GM12872 (cell line): ENCODE results near the gene SDF2L1.

Source experiments
- TF ChIP-seq, protein P1 (sequence below): IDR thresholded peaks from 3 replicates; pipeline ENCODE4 v1.5.1; 2011; ENCODE audit warnings: low read depth, mild to moderate bottlenecking, low read length, moderate library complexity; ENCODE audit not compliant: insufficient read depth

SDF2L1 gene

DNA sequence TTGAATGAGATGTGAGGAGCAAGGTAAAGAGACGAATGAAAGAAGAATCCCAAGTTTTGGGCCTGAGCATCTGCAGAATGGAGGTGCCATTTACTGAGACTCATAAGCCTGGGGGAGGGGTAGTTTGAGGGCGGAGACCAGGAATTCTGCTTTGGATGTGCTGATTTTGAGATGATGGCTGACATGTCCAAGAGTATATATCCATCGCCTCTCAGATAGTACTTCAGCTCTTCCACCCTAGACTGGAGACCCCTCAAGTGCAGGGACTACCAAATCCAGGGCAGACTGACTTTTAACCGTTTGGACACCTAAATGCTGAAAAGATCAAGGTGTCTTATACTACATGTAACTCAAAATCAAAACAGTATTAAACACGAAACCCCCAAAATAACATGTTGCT is 1.3 kb upstream of the SDF2L1 start:
- TF ChIP-seq, protein P1, sequence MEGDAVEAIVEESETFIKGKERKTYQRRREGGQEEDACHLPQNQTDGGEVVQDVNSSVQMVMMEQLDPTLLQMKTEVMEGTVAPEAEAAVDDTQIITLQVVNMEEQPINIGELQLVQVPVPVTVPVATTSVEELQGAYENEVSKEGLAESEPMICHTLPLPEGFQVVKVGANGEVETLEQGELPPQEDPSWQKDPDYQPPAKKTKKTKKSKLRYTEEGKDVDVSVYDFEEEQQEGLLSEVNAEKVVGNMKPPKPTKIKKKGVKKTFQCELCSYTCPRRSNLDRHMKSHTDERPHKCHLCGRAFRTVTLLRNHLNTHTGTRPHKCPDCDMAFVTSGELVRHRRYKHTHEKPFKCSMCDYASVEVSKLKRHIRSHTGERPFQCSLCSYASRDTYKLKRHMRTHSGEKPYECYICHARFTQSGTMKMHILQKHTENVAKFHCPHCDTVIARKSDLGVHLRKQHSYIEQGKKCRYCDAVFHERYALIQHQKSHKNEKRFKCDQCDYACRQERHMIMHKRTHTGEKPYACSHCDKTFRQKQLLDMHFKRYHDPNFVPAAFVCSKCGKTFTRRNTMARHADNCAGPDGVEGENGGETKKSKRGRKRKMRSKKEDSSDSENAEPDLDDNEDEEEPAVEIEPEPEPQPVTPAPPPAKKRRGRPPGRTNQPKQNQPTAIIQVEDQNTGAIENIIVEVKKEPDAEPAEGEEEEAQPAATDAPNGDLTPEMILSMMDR = no peak

DNA sequence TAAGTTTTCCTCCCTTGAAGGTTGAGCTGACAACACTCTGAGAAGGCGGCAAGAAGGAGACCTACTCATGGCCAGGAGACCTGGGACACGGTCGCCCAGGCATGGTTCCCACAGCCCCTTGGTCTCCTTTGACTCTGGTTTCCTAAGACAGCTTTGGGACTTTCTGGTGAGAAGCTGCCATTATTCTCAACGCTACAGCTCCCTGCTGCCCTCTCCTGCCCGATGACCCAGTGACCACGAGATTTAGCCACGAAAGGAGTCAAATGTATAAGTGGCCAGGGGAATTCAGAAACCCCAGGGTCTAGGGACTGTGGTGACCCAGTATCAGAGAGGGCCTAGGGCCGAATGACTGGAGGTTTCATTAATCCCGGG is 699 bp upstream of the SDF2L1 start:
- TF ChIP-seq, protein P1 = peak; percentile 44

DNA sequence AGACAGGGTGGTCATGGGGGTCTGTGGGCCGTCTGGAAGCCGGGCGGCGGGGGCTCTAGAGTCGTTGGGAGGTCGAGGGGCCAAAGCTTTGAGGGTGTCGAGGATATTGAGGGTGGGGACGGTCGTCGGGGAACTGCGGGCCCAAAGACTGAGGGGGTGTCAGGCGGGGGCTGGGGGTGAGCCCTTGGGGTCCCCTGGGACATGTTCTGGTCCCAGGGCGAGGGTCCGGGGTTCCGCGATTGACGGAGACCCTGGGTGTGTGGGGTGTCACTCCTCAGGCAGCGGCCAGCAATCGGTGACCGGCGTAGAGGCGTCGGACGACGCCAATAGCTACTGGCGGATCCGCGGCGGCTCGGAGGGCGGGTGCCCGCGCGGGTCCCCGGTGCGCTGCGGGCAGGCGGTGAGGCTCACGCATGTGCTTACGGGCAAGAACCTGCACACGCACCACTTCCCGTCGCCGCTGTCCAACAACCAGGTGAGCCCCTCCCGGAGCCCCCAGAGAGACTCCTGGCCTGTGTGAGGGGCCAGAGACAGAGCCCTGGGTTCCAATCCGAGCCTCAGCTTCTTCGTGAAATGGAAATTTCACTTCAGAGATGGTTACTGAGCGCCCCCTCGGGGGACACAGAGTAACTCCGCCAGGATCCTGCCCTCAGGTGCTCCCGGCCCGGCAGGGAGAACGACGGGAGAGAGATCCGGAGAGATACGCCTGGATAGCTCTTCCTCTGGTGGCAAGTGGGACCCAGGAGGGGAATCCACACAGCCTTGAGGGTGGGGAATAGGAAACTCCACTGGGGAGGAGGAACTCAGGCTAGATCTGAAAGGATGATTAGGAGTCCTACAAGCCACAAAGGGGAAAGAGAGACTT is 714 bp downstream of the SDF2L1 start:
- TF ChIP-seq, protein P1 = peak; percentile 75

DNA sequence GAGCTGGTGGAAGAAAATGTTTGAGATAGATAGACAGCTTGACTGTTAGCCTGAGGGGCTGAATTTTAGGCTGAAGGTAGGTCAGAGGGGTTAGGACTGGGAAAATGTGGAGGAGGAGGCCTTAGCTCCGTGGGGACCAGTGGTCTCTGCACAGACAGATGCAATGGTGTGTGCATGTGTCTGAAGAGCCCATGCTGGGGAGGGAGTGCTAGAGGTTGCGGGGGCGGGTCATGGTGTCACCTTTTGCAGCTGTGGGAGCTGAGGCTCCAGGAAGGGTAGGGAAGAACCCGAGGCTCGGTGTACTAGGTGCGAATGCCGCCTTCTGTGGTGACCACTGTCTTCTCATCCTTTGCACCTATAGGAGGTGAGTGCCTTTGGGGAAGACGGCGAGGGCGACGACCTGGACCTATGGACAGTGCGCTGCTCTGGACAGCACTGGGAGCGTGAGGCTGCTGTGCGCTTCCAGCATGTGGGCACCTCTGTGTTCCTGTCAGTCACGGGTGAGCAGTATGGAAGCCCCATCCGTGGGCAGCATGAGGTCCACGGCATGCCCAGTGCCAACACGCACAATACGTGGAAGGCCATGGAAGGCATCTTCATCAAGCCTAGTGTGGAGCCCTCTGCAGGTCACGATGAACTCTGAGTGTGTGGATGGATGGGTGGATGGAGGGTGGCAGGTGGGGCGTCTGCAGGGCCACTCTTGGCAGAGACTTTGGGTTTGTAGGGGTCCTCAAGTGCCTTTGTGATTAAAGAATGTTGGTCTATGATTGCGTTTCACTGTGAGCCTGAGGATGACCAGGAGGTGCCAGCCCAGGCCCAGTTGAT is 1.6 kb downstream of the SDF2L1 start:
- TF ChIP-seq, protein P1 = peak; percentile 41; the same call in 2 of the 3 replicates

DNA sequence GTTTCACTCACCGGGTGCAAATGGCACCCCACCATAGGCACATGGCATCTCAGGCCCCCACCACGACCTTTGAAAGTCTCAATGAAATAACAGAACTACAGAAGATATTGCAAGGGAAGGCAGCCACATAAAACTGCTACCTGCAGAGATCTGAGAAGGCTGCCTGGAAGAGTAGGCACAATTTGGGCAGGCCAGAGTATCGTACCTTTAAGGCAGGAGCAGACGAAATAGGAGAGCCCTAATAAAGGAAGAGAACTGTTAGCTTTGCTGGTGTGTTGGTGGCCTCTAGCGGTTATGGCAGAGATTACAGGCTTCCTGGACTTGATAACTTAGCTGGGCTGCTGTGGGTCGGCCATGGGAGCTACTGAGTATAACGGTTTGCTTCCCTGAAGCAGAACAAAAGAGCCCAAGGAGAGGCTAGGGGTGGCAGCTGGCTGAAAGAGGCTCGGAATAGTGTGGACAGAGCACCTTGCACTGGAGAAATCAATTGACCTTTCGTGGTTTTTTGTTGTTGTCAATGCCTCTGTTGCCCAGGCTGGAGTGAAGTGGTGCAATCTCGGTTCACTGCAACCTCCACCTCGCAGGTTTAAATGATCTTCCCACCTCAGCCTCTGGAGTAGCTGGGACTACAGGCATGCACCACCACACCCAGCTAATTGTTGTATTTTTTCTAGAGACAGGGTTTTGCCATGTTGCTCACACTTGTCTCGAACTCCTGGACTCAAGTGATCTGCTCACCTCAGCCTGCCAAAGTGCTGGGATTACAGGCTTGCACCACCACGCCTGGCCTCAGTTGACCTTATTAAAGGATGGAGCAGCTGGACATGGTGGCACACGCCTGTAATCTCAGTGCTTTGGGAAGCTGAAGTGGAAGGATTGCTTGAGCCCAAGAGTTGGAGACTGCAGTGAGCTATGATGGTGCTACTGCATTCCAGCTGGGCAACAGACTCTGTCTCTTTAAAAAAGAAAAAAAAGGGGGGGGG is 4.8 kb downstream of the SDF2L1 start:
- TF ChIP-seq, protein P1 = peak; percentile 93

DNA sequence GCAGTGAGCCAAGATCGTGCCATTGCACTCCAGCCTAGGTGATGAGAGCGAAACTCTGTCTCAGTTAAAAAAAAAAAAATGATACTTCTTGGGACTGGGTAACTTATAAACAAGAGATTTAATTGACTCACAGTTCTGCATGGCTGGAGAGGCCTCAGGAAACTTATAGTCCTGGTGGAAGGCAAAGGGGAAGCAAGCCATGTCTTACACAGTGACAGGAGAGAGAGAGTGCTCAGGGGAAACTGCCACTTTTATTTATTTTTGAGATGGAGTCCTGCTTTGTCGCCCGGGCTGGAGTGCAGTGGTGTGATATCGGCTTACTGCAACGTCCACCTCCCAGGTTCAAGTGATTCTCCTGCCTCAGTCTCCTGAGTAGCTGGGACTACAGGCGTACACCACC is 8.2 kb downstream of the SDF2L1 start:
- TF ChIP-seq, protein P1 = no peak
